ENCODE results near the gene MVD. TPM values are rescaled to one million over a fixed set of nuclear protein-coding genes. Genes with fewer than 3 reads are reported as not detected.

Gene MVD
- total RNA-seq, 4 donors from 2014 or later, result 10.9 to 27.5 (median 16.3) TPM

DNA sequence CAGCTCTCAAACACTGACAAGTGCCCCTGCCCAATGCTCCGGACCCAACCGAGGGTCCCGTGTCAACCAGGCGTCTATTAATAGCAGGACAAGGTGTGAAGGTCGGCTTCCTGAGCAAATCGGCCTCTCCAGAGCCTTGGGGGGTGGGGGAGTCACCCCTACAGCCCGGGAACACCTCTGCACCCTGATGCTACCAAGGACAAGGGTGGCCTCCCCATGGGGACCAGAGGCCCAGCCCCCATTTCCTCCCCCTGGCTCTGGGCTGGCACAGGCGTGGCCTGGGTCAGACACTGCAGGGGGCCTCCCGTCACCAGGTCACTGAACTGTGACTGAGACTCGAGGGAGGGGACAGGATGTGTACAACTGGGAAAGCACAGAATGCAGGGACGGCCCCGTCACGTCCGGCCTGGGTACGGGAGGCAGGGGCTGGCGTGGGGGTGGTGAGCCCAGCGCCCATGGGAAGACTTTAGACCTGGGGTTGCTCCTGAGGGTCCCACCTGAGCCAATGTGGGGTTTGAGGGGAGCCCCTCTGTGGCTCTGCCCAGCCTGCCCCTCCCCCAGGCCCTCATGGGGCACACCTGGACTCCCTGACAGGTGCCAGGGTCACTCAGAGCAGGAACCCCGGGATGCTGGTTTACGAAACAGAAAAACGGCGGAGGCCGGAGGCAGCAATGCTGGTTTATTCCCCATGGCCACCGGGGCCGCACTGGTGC, 11.5 kb downstream of the MVD start:
- DNase-seq (ENCODE audit: low spot score), result no peak
- TF ChIP-seq, protein P1, sequence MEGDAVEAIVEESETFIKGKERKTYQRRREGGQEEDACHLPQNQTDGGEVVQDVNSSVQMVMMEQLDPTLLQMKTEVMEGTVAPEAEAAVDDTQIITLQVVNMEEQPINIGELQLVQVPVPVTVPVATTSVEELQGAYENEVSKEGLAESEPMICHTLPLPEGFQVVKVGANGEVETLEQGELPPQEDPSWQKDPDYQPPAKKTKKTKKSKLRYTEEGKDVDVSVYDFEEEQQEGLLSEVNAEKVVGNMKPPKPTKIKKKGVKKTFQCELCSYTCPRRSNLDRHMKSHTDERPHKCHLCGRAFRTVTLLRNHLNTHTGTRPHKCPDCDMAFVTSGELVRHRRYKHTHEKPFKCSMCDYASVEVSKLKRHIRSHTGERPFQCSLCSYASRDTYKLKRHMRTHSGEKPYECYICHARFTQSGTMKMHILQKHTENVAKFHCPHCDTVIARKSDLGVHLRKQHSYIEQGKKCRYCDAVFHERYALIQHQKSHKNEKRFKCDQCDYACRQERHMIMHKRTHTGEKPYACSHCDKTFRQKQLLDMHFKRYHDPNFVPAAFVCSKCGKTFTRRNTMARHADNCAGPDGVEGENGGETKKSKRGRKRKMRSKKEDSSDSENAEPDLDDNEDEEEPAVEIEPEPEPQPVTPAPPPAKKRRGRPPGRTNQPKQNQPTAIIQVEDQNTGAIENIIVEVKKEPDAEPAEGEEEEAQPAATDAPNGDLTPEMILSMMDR (IDR thresholded peaks at IDR 0.05), result no peak

DNA sequence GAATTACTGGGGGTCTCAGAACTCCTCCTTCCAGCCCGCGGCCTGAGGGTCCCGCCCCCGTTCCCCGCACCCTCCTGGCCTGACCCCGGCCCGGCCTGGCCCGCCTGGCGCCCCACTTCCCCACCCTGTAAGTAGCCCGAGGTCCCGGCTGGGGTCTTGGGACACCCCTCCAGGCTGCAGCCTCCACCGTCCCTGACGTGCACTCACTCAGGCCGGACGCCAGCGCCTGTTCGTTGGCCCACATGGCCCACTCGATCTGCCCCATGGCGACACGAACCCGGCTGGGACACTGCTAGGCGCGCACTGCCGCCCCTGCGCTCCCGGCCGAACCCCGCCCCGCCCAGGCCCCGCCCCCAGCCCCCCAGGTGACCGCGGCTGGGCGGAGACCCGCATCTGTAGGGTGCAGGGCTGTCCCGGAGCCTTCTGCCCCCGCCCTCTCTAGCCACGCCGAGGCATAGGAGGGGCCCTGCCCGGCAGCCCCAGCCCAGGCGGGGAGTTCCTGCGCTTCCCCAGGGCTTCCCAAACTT, 12.1 kb downstream of the MVD start, which contains the start of gene CYBA:
TSS of gene CYBA (minus strand) at position 305 of the 527 bp plus-strand sequence. CDS start at position 265, 40 bp downstream.
- ATAC-seq (ENCODE audit: low FRiP score), result peak; percentile 84
- no peak for DNase-seq (ENCODE audit: low spot score)
- TF ChIP-seq, protein P1 (IDR thresholded peaks at IDR 0.05), result no peak

More for the DNA sequence above, 11.5 kb downstream of the MVD start:
- peak; percentile 7 for ATAC-seq (ENCODE audit: low FRiP score)

DNA sequence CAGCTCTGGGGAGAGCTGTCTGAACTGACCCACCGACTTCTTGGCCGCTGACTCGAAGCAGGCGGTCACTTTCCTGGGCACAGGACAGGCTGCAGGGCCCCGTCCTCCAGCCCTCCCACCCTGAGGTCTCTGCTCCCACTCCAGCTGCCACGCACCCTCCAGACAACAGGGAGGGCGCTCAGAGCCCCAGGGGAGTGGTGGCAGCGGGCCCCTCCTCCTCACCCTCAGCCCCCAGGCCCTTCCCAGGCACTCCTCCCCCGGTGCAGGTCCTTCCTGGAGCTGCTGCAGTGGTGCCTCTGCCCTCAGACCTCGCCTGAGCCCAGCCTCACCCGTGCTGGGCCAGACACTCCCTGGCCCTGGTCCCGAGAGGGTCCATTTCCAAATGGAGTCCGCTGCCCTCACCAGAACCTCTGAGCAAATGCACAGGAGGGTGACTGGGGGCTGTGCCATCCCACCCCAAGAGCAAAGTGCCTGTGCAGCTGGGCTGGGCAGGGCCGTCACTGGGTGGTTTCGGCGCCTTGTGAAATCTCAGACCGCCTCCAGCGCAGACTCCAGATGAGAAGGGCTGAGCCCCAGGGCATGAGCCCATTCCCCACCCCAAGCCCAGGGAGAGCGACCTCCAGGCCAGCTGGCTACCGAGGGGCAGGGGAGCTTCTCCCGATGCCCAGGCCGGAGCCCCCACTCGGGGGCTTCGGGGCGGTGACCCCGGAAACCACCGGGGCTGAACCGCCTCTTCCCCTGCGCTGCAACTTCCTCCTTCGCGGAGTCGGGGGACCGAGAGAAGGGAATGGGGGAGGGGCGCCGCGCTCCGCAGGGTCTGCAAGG, 12.8 kb downstream of the MVD start:
- ATAC-seq (ENCODE audit: low FRiP score), result peak; percentile 29

DNA sequence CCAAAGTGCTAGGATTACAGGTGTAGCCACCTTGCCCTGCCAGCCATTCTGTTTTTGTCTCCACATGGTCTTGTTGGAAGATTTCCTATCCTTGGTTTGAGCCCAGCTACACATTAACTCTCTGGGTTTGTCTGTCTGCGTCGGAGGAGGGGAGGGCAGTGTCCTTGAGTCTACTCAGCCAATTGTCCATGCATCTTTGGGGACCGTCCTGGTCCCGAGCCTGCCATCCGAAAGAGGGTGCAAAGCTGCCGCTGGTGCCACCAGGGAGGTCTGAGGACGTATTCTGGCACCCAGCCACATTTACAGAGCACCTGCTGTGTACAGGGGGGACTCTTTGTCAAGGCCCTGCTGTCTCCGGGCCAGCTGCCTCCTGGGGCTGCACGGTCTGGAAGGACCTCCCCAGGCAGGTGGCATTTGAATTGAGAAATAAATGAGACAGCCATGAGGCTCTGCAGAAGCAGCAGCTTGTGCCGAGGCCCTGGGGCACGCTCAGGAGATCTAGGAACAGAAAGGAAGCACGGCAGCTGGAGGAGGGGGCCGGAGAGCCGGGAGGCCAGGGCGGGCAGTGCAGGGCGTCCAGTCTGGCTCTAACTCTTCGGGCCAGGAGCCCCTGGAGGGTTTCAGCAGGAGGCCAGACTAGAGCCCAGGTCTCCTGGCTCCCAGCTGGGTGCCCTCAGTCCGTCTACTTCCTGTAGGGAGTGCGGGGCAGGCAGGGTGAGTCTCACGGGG, 13.5 kb downstream of the MVD start:
- no peak for DNase-seq (ENCODE audit: low spot score)
- ATAC-seq (ENCODE audit: low FRiP score), result no peak
- TF ChIP-seq, protein P1 (IDR thresholded peaks at IDR 0.05), result no peak

More for the DNA sequence above, 12.8 kb downstream of the MVD start:
- DNase-seq (ENCODE audit: low spot score), result no peak
- TF ChIP-seq, protein P1 (IDR thresholded peaks at IDR 0.05), result no peak

GRCh38 chr16:88647178-88648070, 15.5 kb downstream of the MVD start:
- ATAC-seq (ENCODE audit: low FRiP score) (no peak), DNase-seq (ENCODE audit: low spot score) (no peak)
- TF ChIP-seq, protein P1 (IDR thresholded peaks at IDR 0.05), result no peak
